HepG2 (cell line): ENCODE measurements around the gene FBXW4. TPM values are rescaled to one million over a fixed set of nuclear protein-coding genes. Genes with fewer than 3 reads are reported as not detected.

ENCODE experiments used
- ATAD3A ChIP-seq: sonication (generic); formaldehyde crosslinking; IDR thresholded peaks from 2 replicates; pipeline ENCODE4 v1.4.0; 2020; ENCODE audit warnings: missing genetic modification reagents
- CAMTA2 ChIP-seq: sonication (generic); formaldehyde crosslinking; IDR thresholded peaks from 2 replicates; pipeline ENCODE4 v1.4.0; 2020; ENCODE audit warnings: mild to moderate bottlenecking, missing genetic modification reagents, borderline replicate concordance
- ELF4 ChIP-seq: sonication (generic); formaldehyde crosslinking; IDR thresholded peaks from 2 replicates; pipeline ENCODE4 v1.5.0; 2020; ENCODE audit warnings: missing genetic modification reagents, mild to moderate bottlenecking, moderate library complexity, borderline replicate concordance
- GFI1 ChIP-seq: sonication (generic); formaldehyde crosslinking; IDR thresholded peaks from 2 replicates; pipeline ENCODE4 v1.5.0; 2020; ENCODE audit warnings: missing genetic modification reagents, mild to moderate bottlenecking, borderline replicate concordance
- GTF2F1 ChIP-seq: fragments of 150-350 bp; IDR thresholded peaks from 2 replicates; pipeline ENCODE4 v1.6.1; 2014; ENCODE audit warnings: low read length
- IRF2 ChIP-seq: IDR thresholded peaks from 2 replicates; pipeline ENCODE4 v1.6.1; 2018; ENCODE audit warnings: missing genetic modification reagents, missing compliant biosample characterization
- NFE2L1 ChIP-seq: sonication (generic); formaldehyde crosslinking; IDR thresholded peaks from 2 replicates; pipeline ENCODE4 v1.4.0; 2020; ENCODE audit warnings: missing genetic modification reagents, mild to moderate bottlenecking, borderline replicate concordance
- NFIC ChIP-seq: IDR thresholded peaks from 2 replicates; pipeline ENCODE4 v1.6.1; 2012; ENCODE audit warnings: mild to moderate bottlenecking, low read length, inconsistent platforms
- NFYB ChIP-seq: sonication (generic); formaldehyde crosslinking; IDR thresholded peaks from 2 replicates; pipeline ENCODE4 v1.4.0; 2020; ENCODE audit warnings: missing genetic modification reagents
- ONECUT2 ChIP-seq: sonication (generic); formaldehyde crosslinking; IDR thresholded peaks from 2 replicates; pipeline ENCODE4 v1.4.0; 2020; ENCODE audit warnings: missing genetic modification reagents
- RFX1 ChIP-seq: fragments of 450-650 bp; IDR thresholded peaks from 2 replicates; pipeline ENCODE4 v1.6.1; 2017
- SAFB2 ChIP-seq: sonication (generic); formaldehyde crosslinking; IDR thresholded peaks from 2 replicates; pipeline ENCODE4 v1.5.1; 2020; ENCODE audit warnings: missing genetic modification reagents, low read depth, mild to moderate bottlenecking, borderline replicate concordance
- SOX6 ChIP-seq, 2 experiments: fragments of 450-650 bp in 1 of 2; sonication (generic) in 1 of 2; formaldehyde crosslinking in 1 of 2; IDR thresholded peaks; 2 replicates each; pipeline versions ENCODE4 v1.4.0 to v1.6.1; 2017 to 2020; ENCODE audit warnings: antibody characterized with exemption in 1 of 2, mild to moderate bottlenecking in 1 of 2, missing genetic modification reagents in 1 of 2
- TMF1 ChIP-seq: sonication (generic); formaldehyde crosslinking; IDR thresholded peaks from 2 replicates; pipeline ENCODE4 v1.8.1; 2022; ENCODE audit warnings: low read depth, missing genetic modification reagents
- XBP1 ChIP-seq: sonication (generic); formaldehyde crosslinking; IDR thresholded peaks from 2 replicates; pipeline ENCODE4 v1.5.0; 2020; ENCODE audit warnings: missing genetic modification reagents
- YEATS2 ChIP-seq: sonication (generic); formaldehyde crosslinking; IDR thresholded peaks from 2 replicates; pipeline ENCODE4 v1.4.0; 2020; ENCODE audit warnings: missing genetic modification reagents, borderline replicate concordance
- ZKSCAN1 ChIP-seq: fragments of 150-350 bp; IDR thresholded peaks from 2 replicates; pipeline ENCODE4 v1.6.1; 2014; ENCODE audit warnings: low read length
- ZMYM3 ChIP-seq: sonication (generic); formaldehyde crosslinking; IDR thresholded peaks from 2 replicates; pipeline ENCODE4 v1.5.1; 2020; ENCODE audit warnings: mild to moderate bottlenecking, missing genetic modification reagents
- ZNF292 ChIP-seq: sonication (generic); formaldehyde crosslinking; IDR thresholded peaks from 2 replicates; pipeline ENCODE4 v1.8.1; 2022; ENCODE audit warnings: mild to moderate bottlenecking, low read depth, missing genetic modification reagents, borderline replicate concordance
- ZNF317 ChIP-seq: sonication (generic); formaldehyde crosslinking; IDR thresholded peaks from 2 replicates; pipeline ENCODE4 v1.5.0; 2020; ENCODE audit warnings: mild to moderate bottlenecking, missing genetic modification reagents
- ZNF558 ChIP-seq: sonication (generic); formaldehyde crosslinking; IDR thresholded peaks from 2 replicates; pipeline ENCODE4 v1.9.0; 2022; ENCODE audit warnings: mild to moderate bottlenecking, missing genetic modification reagents, borderline replicate concordance
- ZNF564 ChIP-seq: sonication (generic); formaldehyde crosslinking; IDR thresholded peaks from 2 replicates; pipeline ENCODE4 v1.8.1; 2023; ENCODE audit warnings: mild to moderate bottlenecking, missing genetic modification reagents
- ZNF75D ChIP-seq: sonication (generic); formaldehyde crosslinking; IDR thresholded peaks from 2 replicates; pipeline ENCODE4 v1.8.1; 2023; ENCODE audit warnings: missing genetic modification reagents, mild to moderate bottlenecking, borderline replicate concordance
- polyA plus RNA-seq, 8 experiments: library from polyadenylated mRNA; depleted of rRNA in 3 of 8; stranded (reverse) in 7 of 8; unstranded in 1 of 8; fragments of >200 nt; fragmentation: Illumina TruSeq in 4 of 8; extraction: Trizol in 4 of 8; gene quantifications; 2 replicates each; pipeline versions ENCODE4 v1.2.1 to v1.2.3, GENCODE V29; 2011 to 2016; ENCODE audit warnings: low read depth in 4 of 8, missing spikeins in 1 of 8, mixed read lengths in 1 of 8; ENCODE audit not compliant: insufficient read depth in 1 of 8
- total RNA-seq, 5 experiments: library from RNA; depleted of rRNA; stranded (reverse); fragments of >200 nt; fragmentation: Illumina TruSeq; extraction: Trizol; gene quantifications; 2 replicates each; pipeline ENCODE4 v1.2.3, GENCODE V29; 2016; ENCODE audit warnings: low read depth in 1 of 5
- TF ChIP-seq, protein P1 (sequence below): sonication (generic); formaldehyde crosslinking; IDR thresholded peaks from 2 replicates; pipeline ENCODE4 v1.4.0; 2020; ENCODE audit warnings: missing genetic modification reagents
- TF ChIP-seq, protein P2 (sequence below): sonication (generic); formaldehyde crosslinking; IDR thresholded peaks from 2 replicates; pipeline ENCODE4 v1.4.0; 2020; ENCODE audit warnings: mild to moderate bottlenecking, missing genetic modification reagents
- TF ChIP-seq, protein P3 (sequence below): sonication (generic); formaldehyde crosslinking; IDR thresholded peaks from 2 replicates; pipeline ENCODE4 v1.4.0; 2020; ENCODE audit warnings: missing genetic modification reagents

The FBXW4 gene
- total and polyA plus RNA-seq, 2 of the 13 experiments (the other 11 are each of a cell fraction or from before 2014, with no cell fraction given), result 23.5 to 33.7 TPM

DNA sequence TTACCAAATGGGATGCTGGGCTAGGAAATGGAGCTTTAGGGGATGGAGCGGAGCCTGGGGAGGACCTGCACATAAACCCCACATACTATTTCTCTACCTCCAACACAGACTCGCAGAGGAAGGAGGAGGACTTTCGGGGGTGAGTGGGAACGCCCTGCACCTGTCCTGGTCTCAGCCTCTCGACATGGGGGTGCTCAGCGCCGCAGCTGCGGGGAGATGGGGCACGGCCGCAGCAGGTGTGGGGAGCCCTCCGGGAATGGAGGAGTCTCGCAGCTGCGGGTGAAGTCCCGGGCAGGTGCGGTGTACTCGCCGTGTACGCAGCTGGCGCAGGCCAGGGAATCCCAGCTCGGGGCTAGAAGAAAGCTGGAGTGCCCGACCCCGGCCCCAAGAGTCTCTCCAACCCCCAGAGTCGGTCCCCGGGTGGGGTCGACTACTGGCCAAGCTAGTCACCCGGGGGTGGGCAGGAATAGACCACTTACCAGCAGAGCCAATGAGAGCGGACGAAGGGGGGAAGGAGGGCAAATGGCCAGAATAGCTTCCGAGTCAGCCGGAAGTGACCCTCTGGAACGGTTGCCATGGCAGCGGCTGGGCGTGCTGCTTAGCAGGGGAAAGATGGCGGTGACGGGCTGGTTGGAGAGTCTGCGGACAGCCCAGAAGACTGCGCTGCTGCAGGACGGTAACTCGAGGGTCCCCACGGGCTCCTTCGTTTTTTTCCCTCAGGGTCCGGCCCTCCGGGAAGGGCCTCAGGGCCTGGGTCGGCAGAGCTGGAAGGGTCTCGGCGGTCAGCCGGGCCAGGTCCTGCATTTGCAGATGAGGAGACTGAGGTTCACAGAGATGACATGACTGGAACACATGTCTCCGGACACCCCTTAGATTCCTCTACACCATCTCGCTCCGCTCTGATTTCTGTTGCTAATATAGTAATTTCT lies 107.0 kb downstream of the FBXW4 start, which contains the start of the genes DPCD and POLL (continued):
- TF ChIP-seq, protein P1, sequence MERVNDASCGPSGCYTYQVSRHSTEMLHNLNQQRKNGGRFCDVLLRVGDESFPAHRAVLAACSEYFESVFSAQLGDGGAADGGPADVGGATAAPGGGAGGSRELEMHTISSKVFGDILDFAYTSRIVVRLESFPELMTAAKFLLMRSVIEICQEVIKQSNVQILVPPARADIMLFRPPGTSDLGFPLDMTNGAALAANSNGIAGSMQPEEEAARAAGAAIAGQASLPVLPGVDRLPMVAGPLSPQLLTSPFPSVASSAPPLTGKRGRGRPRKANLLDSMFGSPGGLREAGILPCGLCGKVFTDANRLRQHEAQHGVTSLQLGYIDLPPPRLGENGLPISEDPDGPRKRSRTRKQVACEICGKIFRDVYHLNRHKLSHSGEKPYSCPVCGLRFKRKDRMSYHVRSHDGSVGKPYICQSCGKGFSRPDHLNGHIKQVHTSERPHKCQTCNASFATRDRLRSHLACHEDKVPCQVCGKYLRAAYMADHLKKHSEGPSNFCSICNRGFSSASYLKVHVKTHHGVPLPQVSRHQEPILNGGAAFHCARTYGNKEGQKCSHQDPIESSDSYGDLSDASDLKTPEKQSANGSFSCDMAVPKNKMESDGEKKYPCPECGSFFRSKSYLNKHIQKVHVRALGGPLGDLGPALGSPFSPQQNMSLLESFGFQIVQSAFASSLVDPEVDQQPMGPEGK (CRISPR knock-in tag), result peak; percentile 88
- TF ChIP-seq XBP1 (CRISPR knock-in tag) (no peak), SOX6 (IDR thresholded peaks at IDR 0.05) (no peak), SOX6 (CRISPR knock-in tag; IDR thresholded peaks at IDR 0.05) (no peak), ONECUT2 (CRISPR knock-in tag) (no peak), ZKSCAN1 (no peak), NFIC (no peak), CAMTA2 (CRISPR knock-in tag) (no peak), ZNF317 (CRISPR knock-in tag) (0 out of 2 replicates have a peak, but pooled peaks have one; percentile 40), TMF1 (CRISPR knock-in tag) (no peak), NFYB (CRISPR knock-in tag) (peak; percentile 78), GFI1 (no peak), RFX1 (peak; percentile 94), NFE2L1 (CRISPR knock-in tag) (no peak), ATAD3A (no peak), ZNF564 (CRISPR knock-in tag) (0 out of 2 replicates have a peak, but pooled peaks have one; percentile 27), ZNF558 (no peak), GTF2F1 (no peak), ZNF292 (no peak), SAFB2 (CRISPR knock-in tag) (no peak), ELF4 (CRISPR knock-in tag) (no peak), ZNF75D (no peak), YEATS2 (peak; percentile 86), ZMYM3 (CRISPR knock-in tag) (no peak), IRF2 (CRISPR knock-in tag) (no peak; the same call in 1 of the 2 replicates)
- TF ChIP-seq, protein P2, sequence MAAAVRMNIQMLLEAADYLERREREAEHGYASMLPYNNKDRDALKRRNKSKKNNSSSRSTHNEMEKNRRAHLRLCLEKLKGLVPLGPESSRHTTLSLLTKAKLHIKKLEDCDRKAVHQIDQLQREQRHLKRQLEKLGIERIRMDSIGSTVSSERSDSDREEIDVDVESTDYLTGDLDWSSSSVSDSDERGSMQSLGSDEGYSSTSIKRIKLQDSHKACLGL, result no peak; the same call in 1 of the 2 replicates
- TF ChIP-seq, protein P3, sequence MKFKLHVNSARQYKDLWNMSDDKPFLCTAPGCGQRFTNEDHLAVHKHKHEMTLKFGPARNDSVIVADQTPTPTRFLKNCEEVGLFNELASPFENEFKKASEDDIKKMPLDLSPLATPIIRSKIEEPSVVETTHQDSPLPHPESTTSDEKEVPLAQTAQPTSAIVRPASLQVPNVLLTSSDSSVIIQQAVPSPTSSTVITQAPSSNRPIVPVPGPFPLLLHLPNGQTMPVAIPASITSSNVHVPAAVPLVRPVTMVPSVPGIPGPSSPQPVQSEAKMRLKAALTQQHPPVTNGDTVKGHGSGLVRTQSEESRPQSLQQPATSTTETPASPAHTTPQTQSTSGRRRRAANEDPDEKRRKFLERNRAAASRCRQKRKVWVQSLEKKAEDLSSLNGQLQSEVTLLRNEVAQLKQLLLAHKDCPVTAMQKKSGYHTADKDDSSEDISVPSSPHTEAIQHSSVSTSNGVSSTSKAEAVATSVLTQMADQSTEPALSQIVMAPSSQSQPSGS, result peak; percentile 54; the same call in 1 of the 2 replicates
